ENCODE results near the gene SEPHS2. TPM values are rescaled to one million over a fixed set of nuclear protein-coding genes. Genes with fewer than 3 reads are reported as not detected.

Gene SEPHS2
- total RNA-seq, 4 donors from 2014 or later: 26.5 to 37.6 (median 33.8) TPM

- WGBS: under 1% methylated on average over 22 of the region's 140 CpGs
Measured at GRCh38 chr16:30417529-30418349, 27.9 kb downstream of the SEPHS2 start.

GRCh38 chr16:30416624-30417528, 28.8 kb downstream of the SEPHS2 start:
- H3K36me3 ChIP-seq: peaks cover 0 to 44% (median 22%) of the 10 kb centered on the region in 4 donors
- H3K4me3 ChIP-seq: peak overlapping the region; percentile 63 to 69 (median 66)
- intact Hi-C loops (cut with DNase I): no loop called here
- no peak for DNase-seq (ENCODE audit: extremely low spot score)
- H3K9me3 ChIP-seq: no peaks in the 10 kb centered on the region
- H3K4me1 ChIP-seq: peaks cover 4 to 20% (median 18%) of the 10 kb centered on the region in 4 donors
- 67% methylated on average over 16 of the region's 18 CpGs for WGBS
- TF ChIP-seq CTCF (IDR thresholded peaks at IDR 0.05) (no peak), EP300 (IDR thresholded peaks at IDR 0.05) (no peak), POLR2AphosphoS5 (IDR thresholded peaks at IDR 0.05) (no peak), POLR2A (IDR thresholded peaks at IDR 0.05; ENCODE audit: low read depth) (no peak)
- H3K27me3 ChIP-seq: no peaks in the 10 kb centered on the region
- H3K27ac ChIP-seq (replicated peaks in 1 of 4): peak overlapping the region; percentile 82 to 90 (median 86)

More at GRCh38 chr16:30417529-30418349, 27.9 kb downstream of the SEPHS2 start:
- Histone ChIP-seq H3K4me3 (peak overlapping the region; percentile 63 to 69 (median 66)), H3K9me3 (no peaks in the 10 kb centered on the region), H3K27me3 (no peaks in the 10 kb centered on the region), H3K4me1 (peaks cover 4 to 19% (median 18%) of the 10 kb centered on the region in 4 donors), H3K36me3 (peaks cover 0 to 44% (median 26%) of the 10 kb centered on the region in 4 donors), H3K27ac (replicated peaks in 1 of 4) (peak overlapping the region; percentile 82 to 90 (median 86))
- intact Hi-C loops (cut with DNase I): no loop called here
- no peak for DNase-seq (ENCODE audit: extremely low spot score)
- TF ChIP-seq CTCF (IDR thresholded peaks at IDR 0.05): peak; percentile 24 to 30 (median 24)
- no peak for TF ChIP-seq POLR2A (IDR thresholded peaks at IDR 0.05; ENCODE audit: low read depth)
- peak; percentile 78 to 86 for TF ChIP-seq POLR2AphosphoS5 (IDR thresholded peaks at IDR 0.05)
- TF ChIP-seq EP300 (IDR thresholded peaks at IDR 0.05): no peak

- intact Hi-C loops (cut with DNase I): no loop called here
- DNase-seq (ENCODE audit: extremely low spot score): no peak
- Histone ChIP-seq H3K27me3 (no peaks in the 10 kb centered on the region), H3K27ac (replicated peaks in 1 of 4) (no peak overlapping the region), H3K9me3 (no peaks in the 10 kb centered on the region), H3K36me3 (peaks cover 0 to 43% (median 22%) of the 10 kb centered on the region in 4 donors), H3K4me3 (no peak overlapping the region), H3K4me1 (peaks cover 4 to 24% (median 18%) of the 10 kb centered on the region in 4 donors)
- WGBS: 93% methylated on average over 4 of the region's 4 CpGs
- TF ChIP-seq POLR2A (IDR thresholded peaks at IDR 0.05; ENCODE audit: low read depth) (no peak), EP300 (IDR thresholded peaks at IDR 0.05) (no peak), POLR2AphosphoS5 (IDR thresholded peaks at IDR 0.05) (no peak), CTCF (IDR thresholded peaks at IDR 0.05) (no peak)
Measured at GRCh38 chr16:30416047-30416603, 29.5 kb downstream of the SEPHS2 start.

GRCh38 chr16:30414159-30414558, 31.5 kb downstream of the SEPHS2 start:
- TF ChIP-seq POLR2AphosphoS5 (IDR thresholded peaks at IDR 0.05) (no peak), POLR2A (IDR thresholded peaks at IDR 0.05; ENCODE audit: low read depth) (no peak), CTCF (IDR thresholded peaks at IDR 0.05) (no peak), EP300 (IDR thresholded peaks at IDR 0.05) (no peak)
- DNase-seq (ENCODE audit: extremely low spot score): no peak
- intact Hi-C loops (cut with DNase I): no loop called here
- no peaks in the 10 kb centered on the region for H3K27me3 ChIP-seq
- H3K4me3 ChIP-seq: no peak overlapping the region
- no peak overlapping the region for H3K27ac ChIP-seq (replicated peaks in 1 of 4)
- H3K4me1 ChIP-seq: peaks cover 10 to 34% (median 27%) of the 10 kb centered on the region in 4 donors
- peaks cover 0 to 40% (median 16%) of the 10 kb centered on the region in 4 donors for H3K36me3 ChIP-seq
- 89% methylated on average over 5 of the region's 5 CpGs for whole genome bisulfite sequencing
- H3K9me3 ChIP-seq: no peaks in the 10 kb centered on the region
